SK-N-SH (cell line): ENCODE results near the gene MARK3.

ENCODE experiments used
- ELF1 ChIP-seq: IDR thresholded peaks from 2 replicates; pipeline ENCODE4 v1.4.0; 2012
- EP300 ChIP-seq, 2 experiments: IDR thresholded peaks; 2 replicates each; pipeline versions ENCODE4 v1.4.0 to v1.6.1; 2012; ENCODE audit warnings: borderline replicate concordance in 1 of 2, low read depth in 1 of 2, low read length in 1 of 2
- EZH2phosphoT487 ChIP-seq: fragments of 200-600 bp; sonication (generic); IDR thresholded peaks from 2 replicates; pipeline ENCODE4 v1.6.1; 2017; ENCODE audit warnings: low read depth, mixed run types, mild to moderate bottlenecking, antibody characterized with exemption, moderate library complexity, borderline replicate concordance
- GATA2 ChIP-seq: sonication (generic); formaldehyde crosslinking; IDR thresholded peaks from 2 replicates; pipeline ENCODE4 v1.5.0; 2020; ENCODE audit warnings: mild to moderate bottlenecking, missing genetic modification reagents
- POLR2AphosphoS5 ChIP-seq: IDR thresholded peaks from 2 replicates; pipeline ENCODE4 v1.6.1; 2012; ENCODE audit warnings: low read depth, low read length
- RFX5 ChIP-seq: IDR thresholded peaks from 2 replicates; pipeline ENCODE4 v1.6.1; 2012; ENCODE audit warnings: mild to moderate bottlenecking, improper control_type of control experiment, low read length
- RXRA ChIP-seq: IDR thresholded peaks from 2 replicates; pipeline ENCODE4 v1.4.0; 2012; ENCODE audit warnings: low read depth, mild to moderate bottlenecking, borderline replicate concordance
- SIN3A ChIP-seq: IDR thresholded peaks from 2 replicates; pipeline ENCODE4 v1.6.1; 2012; ENCODE audit warnings: low read depth, mild to moderate bottlenecking, low read length, moderate library complexity, borderline replicate concordance
- TF ChIP-seq, protein P1 (sequence below): fragments of 150-350 bp; IDR thresholded peaks from 2 replicates; pipeline ENCODE4 v1.6.1; 2016; ENCODE audit warnings: mild to moderate bottlenecking, low read depth, low read length
- TF ChIP-seq, protein P2 (sequence below): fragments of 200-600 bp; sonication (generic); IDR thresholded peaks from 2 replicates; pipeline ENCODE4 v1.6.1; 2017; ENCODE audit warnings: antibody characterized with exemption, mild to moderate bottlenecking, moderate library complexity
- TF ChIP-seq, protein P3 (sequence below): IDR thresholded peaks from 2 replicates; pipeline ENCODE4 v1.4.0; 2012; ENCODE audit warnings: low read depth, borderline replicate concordance
- TF ChIP-seq, protein P4 (sequence below): IDR thresholded peaks from 2 replicates; pipeline ENCODE4; 2012

DNA sequence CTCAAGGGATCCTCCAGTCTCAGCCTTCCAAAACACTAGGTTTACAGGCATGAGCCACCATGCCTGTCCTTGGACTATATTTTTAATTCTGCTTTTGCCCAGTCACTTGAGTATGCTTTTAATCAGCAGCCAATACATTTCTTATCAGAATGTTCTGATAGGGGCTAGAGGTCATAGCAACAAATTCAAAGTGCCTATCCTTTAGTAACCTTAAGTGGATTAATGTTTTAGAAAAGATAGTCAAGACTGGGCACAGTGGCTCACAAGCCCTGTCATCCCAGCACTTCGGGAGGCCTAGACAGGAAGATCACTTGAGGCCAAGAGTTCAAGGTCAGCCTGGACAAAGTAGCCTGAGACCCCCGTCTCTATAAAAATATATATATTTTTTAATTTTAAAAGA is 100.3 kb downstream of the MARK3 start:
- no peak for TF ChIP-seq EP300 (IDR thresholded peaks at IDR 0.05; ENCODE audit: borderline replicate concordance in 1 of 2, low read depth in 1 of 2, low read length in 1 of 2)
- TF ChIP-seq, protein P1, sequence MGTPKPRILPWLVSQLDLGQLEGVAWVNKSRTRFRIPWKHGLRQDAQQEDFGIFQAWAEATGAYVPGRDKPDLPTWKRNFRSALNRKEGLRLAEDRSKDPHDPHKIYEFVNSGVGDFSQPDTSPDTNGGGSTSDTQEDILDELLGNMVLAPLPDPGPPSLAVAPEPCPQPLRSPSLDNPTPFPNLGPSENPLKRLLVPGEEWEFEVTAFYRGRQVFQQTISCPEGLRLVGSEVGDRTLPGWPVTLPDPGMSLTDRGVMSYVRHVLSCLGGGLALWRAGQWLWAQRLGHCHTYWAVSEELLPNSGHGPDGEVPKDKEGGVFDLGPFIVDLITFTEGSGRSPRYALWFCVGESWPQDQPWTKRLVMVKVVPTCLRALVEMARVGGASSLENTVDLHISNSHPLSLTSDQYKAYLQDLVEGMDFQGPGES = no peak
- TF ChIP-seq, protein P2, sequence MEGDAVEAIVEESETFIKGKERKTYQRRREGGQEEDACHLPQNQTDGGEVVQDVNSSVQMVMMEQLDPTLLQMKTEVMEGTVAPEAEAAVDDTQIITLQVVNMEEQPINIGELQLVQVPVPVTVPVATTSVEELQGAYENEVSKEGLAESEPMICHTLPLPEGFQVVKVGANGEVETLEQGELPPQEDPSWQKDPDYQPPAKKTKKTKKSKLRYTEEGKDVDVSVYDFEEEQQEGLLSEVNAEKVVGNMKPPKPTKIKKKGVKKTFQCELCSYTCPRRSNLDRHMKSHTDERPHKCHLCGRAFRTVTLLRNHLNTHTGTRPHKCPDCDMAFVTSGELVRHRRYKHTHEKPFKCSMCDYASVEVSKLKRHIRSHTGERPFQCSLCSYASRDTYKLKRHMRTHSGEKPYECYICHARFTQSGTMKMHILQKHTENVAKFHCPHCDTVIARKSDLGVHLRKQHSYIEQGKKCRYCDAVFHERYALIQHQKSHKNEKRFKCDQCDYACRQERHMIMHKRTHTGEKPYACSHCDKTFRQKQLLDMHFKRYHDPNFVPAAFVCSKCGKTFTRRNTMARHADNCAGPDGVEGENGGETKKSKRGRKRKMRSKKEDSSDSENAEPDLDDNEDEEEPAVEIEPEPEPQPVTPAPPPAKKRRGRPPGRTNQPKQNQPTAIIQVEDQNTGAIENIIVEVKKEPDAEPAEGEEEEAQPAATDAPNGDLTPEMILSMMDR = no peak
- TF ChIP-seq RFX5 = no peak
- TF ChIP-seq, protein P3, sequence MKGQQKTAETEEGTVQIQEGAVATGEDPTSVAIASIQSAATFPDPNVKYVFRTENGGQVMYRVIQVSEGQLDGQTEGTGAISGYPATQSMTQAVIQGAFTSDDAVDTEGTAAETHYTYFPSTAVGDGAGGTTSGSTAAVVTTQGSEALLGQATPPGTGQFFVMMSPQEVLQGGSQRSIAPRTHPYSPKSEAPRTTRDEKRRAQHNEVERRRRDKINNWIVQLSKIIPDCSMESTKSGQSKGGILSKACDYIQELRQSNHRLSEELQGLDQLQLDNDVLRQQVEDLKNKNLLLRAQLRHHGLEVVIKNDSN = no peak
- no peak for TF ChIP-seq EZH2phosphoT487
- no peak for TF ChIP-seq POLR2AphosphoS5
- TF ChIP-seq GATA2 (CRISPR knock-in tag) = no peak
- TF ChIP-seq SIN3A = no peak
- no peak for TF ChIP-seq RXRA
- TF ChIP-seq ELF1 = no peak
- TF ChIP-seq, protein P4, sequence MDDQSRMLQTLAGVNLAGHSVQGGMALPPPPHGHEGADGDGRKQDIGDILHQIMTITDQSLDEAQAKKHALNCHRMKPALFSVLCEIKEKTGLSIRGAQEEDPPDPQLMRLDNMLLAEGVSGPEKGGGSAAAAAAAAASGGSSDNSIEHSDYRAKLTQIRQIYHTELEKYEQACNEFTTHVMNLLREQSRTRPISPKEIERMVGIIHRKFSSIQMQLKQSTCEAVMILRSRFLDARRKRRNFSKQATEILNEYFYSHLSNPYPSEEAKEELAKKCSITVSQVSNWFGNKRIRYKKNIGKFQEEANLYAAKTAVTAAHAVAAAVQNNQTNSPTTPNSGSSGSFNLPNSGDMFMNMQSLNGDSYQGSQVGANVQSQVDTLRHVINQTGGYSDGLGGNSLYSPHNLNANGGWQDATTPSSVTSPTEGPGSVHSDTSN = no peak
